ENCODE results near the gene CDC14A.

DNA sequence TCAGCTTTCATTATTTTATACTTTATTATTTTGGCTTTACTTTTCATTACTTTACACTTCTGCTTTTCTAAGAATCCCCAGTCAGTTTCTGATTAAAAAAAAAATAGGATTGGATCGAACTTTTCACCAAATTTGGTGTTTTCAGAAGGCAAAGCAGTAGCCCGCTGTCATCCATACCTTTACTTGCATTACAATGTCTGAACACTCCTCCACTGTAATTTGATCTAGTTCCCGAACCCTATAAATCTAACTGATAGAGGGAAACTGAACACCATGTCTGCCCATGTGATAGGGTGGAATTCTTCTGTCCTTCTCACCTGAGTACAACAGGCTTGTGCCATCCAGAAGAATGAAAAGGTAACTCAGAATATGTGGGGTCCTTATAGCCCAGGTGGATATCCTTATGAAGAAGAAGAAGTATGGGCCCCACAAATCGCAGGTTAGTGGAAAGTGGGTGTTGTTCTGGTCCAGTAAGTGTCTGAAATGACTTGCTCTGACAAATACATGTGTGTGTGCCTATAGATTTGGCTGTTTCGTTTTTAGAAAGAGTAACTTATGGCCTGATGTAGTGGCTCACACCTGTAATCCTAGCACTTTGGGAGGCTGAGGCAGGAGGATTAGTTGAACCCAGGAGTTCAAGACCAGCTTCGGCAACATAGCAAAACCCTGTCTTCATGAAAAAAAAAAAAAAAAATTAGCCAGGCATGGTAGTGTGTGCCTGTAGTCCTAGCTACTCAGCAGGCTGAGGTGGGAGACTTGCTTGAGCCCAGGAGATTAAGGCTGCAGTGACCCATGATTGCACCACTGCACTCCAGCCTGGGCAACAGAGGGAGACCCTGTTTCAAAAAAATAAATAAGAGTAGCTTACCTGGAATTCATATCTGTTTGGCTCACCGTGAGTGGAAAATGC lies 26.6 kb upstream of the CDC14A start:
- TF ChIP-seq, protein P1, sequence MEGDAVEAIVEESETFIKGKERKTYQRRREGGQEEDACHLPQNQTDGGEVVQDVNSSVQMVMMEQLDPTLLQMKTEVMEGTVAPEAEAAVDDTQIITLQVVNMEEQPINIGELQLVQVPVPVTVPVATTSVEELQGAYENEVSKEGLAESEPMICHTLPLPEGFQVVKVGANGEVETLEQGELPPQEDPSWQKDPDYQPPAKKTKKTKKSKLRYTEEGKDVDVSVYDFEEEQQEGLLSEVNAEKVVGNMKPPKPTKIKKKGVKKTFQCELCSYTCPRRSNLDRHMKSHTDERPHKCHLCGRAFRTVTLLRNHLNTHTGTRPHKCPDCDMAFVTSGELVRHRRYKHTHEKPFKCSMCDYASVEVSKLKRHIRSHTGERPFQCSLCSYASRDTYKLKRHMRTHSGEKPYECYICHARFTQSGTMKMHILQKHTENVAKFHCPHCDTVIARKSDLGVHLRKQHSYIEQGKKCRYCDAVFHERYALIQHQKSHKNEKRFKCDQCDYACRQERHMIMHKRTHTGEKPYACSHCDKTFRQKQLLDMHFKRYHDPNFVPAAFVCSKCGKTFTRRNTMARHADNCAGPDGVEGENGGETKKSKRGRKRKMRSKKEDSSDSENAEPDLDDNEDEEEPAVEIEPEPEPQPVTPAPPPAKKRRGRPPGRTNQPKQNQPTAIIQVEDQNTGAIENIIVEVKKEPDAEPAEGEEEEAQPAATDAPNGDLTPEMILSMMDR (IDR thresholded peaks at IDR 0.05): no peak
- no peak for TF ChIP-seq POLR2AphosphoS5 (IDR thresholded peaks at IDR 0.05)
